GM21367 (cell line): Measurements from ENCODE around the gene DIPK1C.

Experiments used
- ATAC-seq: cut with Tn5 transposase; IDR thresholded peaks from one replicate; pipeline ENCODE4 v1.9.1; 2021; ENCODE audit not compliant: unreplicated experiment

Gene DIPK1C

DNA sequence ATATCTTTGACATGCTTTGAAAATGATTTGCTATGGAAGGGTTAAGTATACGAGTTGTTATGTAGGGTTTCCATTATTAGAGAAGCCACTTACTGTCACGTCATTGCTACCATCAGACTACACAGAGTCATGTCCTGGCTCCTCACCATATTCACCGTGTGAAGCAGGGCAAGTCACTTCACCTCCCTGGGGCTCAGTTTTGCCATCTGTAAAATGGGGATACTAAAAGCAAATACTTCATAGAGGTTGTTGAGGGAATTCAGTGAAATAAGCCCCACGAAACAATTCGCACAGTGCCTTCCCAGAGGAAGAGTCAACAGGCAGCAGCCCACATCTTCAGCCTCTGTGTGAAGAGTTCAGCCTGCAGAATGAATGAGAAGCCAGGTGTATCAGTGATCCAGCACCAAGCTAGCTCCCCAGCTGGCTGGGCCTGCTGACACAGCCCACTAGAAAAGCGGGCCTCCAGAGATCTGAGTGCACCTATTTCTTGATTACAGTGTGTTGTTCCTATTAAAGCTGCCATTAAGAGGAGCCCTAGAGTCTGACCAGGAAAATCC lies 3.4 kb downstream of the DIPK1C start:
- no peak for ATAC-seq

- no peak for ATAC-seq
Observed at GRCh38 chr18:74453016-74453566, 4.0 kb downstream of the DIPK1C start.

GRCh38 chr18:74451148-74451547 lies 6.0 kb downstream of the DIPK1C start:
- ATAC-seq = no peak

DNA sequence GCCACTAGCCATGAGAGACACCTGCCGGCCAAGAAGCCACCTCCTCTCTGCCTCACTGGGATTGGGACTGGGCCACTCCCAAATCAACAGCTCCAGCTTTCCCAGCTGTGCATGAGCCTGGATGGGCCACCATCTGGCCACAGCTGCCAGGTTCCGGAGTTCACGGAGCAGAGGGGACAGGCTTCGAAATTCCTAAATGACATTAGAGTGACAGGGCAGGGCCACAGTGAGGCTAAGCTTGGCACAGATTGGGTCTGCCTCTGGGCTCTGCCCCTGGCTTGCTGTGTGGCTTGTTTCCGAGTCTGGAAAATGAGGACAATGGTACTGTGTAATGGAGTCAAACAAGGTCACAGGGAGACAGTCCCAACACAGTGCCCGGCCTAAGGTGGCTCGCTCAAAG lies 6.5 kb downstream of the DIPK1C start:
- no peak for ATAC-seq

GRCh38 chr18:74447404-74448152 lies 9.5 kb downstream of the DIPK1C start:
- no peak for ATAC-seq

GRCh38 chr18:74446631-74447403 lies 10.3 kb downstream of the DIPK1C start:
- ATAC-seq = no peak

DNA sequence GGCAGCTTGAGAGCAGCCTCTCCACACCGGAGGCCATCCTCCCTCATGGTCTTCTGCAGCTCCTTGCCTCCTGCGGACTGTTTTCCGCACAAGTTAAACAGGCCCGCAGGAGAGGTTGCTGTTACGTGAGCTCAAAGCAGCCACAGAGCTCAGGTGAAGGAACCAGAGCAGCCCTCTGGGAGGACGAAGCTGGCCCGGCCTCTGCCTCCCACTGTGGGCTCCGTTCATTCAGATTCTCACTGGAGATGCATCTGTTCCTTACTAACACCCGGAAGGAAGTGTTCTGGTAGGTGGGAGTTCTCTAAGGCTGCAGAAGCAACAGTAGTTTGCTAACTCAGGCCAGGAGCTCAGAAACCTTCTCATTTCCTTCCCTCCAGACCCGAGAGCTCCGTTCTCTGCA lies 10.9 kb downstream of the DIPK1C start:
- ATAC-seq = no peak

- no peak for ATAC-seq
Observed at GRCh38 chr18:74445585-74445984, 11.5 kb downstream of the DIPK1C start.

GRCh38 chr18:74444104-74444503 lies 13.0 kb downstream of the DIPK1C start:
- no peak for ATAC-seq

DNA sequence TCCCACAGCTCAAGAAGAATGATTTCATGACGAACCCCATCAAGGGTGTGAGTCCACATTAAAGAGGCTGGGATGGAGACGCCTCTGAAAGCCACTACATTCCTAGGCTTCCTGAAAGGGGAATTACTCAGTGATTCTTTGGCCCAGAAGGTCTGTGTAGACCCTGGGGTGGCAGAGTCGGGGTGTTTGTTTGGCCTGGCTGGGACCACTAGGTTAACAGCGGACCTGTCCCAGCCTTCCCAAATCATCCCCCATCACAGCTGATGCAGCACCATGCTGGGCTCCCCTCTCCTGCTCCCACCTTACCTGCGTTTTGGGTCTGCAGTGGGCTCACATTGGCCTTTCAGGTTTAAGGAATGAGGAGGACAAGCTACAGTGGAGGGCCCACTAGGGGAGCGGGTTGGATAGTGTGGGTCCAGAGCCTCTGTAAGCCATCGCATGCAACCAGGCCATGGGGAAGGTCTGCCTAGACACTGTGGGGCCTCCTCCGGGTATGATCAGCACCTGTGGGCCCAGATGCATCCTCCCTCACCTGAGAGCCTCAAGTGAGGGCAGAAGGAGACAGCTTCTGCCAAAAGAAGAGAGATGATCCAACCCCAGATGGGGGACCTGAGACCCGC lies 16.2 kb downstream of the DIPK1C start:
- no peak for ATAC-seq

- no peak for ATAC-seq
Observed at GRCh38 chr18:74438091-74438490, 19.0 kb downstream of the DIPK1C start.

DNA sequence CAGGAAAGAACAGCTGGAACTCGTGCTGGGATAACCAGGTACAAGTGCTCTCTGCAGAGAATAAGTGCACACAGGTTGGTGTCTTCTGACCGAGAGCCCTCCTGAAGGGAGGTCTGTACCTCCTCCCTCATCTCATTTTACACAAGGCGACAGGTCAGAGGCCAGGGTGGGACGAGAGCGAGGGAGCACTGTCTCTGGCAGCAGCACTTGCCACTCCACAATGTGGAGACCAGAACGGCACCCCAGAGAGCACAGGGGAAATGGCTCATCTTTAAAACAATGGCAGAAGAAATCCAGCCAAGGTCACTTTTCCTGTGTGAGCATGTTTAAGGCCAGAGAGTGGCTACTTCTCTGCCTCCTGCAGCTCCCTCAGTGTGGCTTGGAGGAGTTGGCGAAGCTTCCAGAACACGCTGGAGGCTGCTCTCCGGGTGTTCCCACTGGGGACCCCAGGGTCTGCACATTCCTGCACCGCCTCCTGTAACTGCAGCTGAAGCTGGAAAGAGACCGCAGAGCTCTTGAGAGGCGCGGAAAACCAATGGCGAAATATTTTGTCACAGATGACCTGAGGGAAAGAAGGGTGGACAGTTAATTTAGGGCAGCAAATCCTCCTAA lies 20.8 kb downstream of the DIPK1C start:
- ATAC-seq = no peak

DNA sequence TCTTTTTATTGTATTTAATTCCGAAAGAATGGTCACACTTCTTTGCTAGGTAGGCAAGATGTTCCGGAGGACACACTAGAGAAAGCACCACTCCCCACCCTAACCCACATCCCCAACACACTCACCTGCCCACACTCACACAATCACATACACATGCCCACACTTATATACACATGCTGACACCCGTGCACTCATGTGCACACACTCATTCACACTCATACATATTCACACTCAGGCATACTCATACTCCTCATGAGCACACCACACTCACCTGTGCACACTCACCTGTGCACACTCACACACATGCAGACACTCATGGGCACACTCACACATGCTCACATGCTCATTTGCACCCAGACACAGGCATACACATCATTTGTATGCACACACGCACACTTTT lies 21.4 kb downstream of the DIPK1C start:
- no peak for ATAC-seq

GRCh38 chr18:74434466-74434865 lies 22.6 kb downstream of the DIPK1C start:
- ATAC-seq = no peak

GRCh38 chr18:74430806-74431571 lies 26.1 kb downstream of the DIPK1C start:
- no peak for ATAC-seq

DNA sequence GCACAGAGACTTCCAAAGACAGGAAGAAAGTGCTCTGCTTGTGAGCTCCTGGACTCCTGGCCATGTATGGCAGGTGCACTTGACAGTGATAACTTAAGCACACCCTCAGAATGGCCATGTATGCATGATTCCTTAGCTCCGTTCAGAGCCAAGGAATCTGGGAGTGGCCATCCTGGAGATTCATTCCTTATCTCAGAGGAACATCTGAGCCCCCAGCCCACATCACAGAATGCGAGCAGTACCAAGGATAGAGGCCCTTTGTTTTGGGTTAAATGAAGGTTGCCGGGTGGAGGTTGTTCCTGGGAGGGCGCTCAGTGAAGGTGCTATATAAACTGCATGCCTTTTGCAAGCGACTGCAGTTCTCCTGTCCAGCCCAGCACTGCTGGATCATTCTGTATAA lies 26.9 kb downstream of the DIPK1C start:
- no peak for ATAC-seq

GRCh38 chr18:74429096-74429495 lies 28.0 kb downstream of the DIPK1C start:
- no peak for ATAC-seq

GRCh38 chr18:74427442-74428112 lies 29.5 kb downstream of the DIPK1C start:
- no peak for ATAC-seq

DNA sequence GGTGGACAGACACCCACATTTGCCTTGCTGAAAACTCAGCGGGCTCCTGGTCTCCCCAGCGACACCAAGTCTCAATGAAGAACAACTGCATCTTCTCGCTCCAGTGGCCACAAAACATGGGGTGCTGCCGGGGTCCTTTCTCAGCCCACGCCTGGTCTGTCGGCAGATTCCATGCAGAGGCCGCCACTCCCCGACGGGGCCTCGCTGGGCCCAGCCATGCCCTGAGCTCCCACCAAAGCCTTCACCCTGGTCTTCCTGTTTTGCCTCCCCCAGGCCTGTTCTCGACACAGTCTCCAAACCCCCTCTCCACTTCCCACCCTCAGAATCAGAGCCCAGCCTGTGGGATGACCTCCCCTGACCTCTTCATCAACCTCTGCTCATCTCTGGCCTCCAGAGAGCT lies 31.2 kb downstream of the DIPK1C start:
- no peak for ATAC-seq

DNA sequence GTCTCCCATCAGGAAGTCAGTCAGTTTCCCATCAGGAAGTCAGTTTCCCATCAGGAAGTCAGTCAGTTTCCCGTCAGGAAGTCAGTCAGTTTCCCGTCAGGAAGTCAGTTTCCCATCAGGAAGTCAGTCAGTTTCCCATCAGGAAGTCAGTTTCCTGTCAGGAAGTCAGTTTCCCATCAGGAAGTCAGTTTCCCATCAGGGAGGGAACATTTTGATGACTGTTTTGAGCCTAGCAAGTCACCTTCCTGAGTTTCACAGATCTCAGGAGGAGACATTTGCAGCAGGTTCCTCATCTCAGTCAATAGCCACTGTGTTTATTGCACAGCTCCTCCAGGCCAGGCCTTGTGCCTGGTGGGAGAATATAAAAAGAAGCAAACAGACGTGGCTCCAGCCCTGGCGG lies 31.9 kb downstream of the DIPK1C start:
- ATAC-seq = no peak
